Measurements from ENCODE around the gene CCDC9B.

CCDC9B gene

GRCh38 chr15:40355976-40356585, 15.3 kb upstream of the CCDC9B start:
- H3K27me3 ChIP-seq (ENCODE audit: insufficient read depth, insufficient read length), result peaks cover 40% of the 10 kb centered on the region
- no peak overlapping the region for H3K9ac ChIP-seq (ENCODE audit: insufficient read length, low read depth)
- TF ChIP-seq ZNF274 (IDR thresholded peaks at IDR 0.05; ENCODE audit: low read depth, low read length) (no peak), SUZ12 (IDR thresholded peaks at IDR 0.05; ENCODE audit: extremely low read depth, insufficient read depth, insufficient read length) (no peak), YY1 (IDR thresholded peaks at IDR 0.05; ENCODE audit: insufficient read depth, insufficient read length) (no peak)
- H3K4me3 ChIP-seq (ENCODE audit: insufficient read length, low read depth), result no peak overlapping the region
- H3K9me3 ChIP-seq (ENCODE audit: insufficient read depth, low read length), result no peaks in the 10 kb centered on the region
- H3K4me1 ChIP-seq (ENCODE audit: insufficient read depth, insufficient read length), result peaks cover 13% of the 10 kb centered on the region
- no peak for DNase-seq (ENCODE audit: low read depth, low spot score)
- no peaks in the 10 kb centered on the region for H3K36me3 ChIP-seq (ENCODE audit: insufficient read depth, insufficient read length, low read length)

GRCh38 chr15:40354408-40355171, 13.9 kb upstream of the CCDC9B start:
- H3K9ac ChIP-seq (ENCODE audit: insufficient read length, low read depth), result no peak overlapping the region
- no peak overlapping the region for H3K4me3 ChIP-seq (ENCODE audit: insufficient read length, low read depth)
- no peaks in the 10 kb centered on the region for H3K9me3 ChIP-seq (ENCODE audit: insufficient read depth, low read length)
- TF ChIP-seq YY1 (IDR thresholded peaks at IDR 0.05; ENCODE audit: insufficient read depth, insufficient read length) (no peak), SUZ12 (IDR thresholded peaks at IDR 0.05; ENCODE audit: extremely low read depth, insufficient read depth, insufficient read length) (no peak), ZNF274 (IDR thresholded peaks at IDR 0.05; ENCODE audit: low read depth, low read length) (no peak)
- peaks cover 27% of the 10 kb centered on the region for H3K27me3 ChIP-seq (ENCODE audit: insufficient read depth, insufficient read length)
- H3K36me3 ChIP-seq (ENCODE audit: insufficient read depth, insufficient read length, low read length), result no peaks in the 10 kb centered on the region
- DNase-seq (ENCODE audit: low read depth, low spot score), result no peak
- H3K4me1 ChIP-seq (ENCODE audit: insufficient read depth, insufficient read length), result peaks cover 13% of the 10 kb centered on the region

- no peaks in the 10 kb centered on the region for H3K9me3 ChIP-seq (ENCODE audit: insufficient read depth, low read length)
- DNase-seq (ENCODE audit: low read depth, low spot score), result no peak
- H3K4me1 ChIP-seq (ENCODE audit: insufficient read depth, insufficient read length), result peaks cover 9% of the 10 kb centered on the region
These were observed 13.0 kb upstream of the CCDC9B start for GRCh38 chr15:40353697-40354096.

GRCh38 chr15:40352281-40352901, 11.7 kb upstream of the CCDC9B start:
- Histone ChIP-seq H3K4me3 (ENCODE audit: insufficient read length, low read depth) (no peak overlapping the region), H3K9ac (ENCODE audit: insufficient read length, low read depth) (no peak overlapping the region), H3K36me3 (ENCODE audit: insufficient read depth, insufficient read length, low read length) (no peaks in the 10 kb centered on the region), H3K27me3 (ENCODE audit: insufficient read depth, insufficient read length) (peaks cover 14% of the 10 kb centered on the region), H3K4me1 (ENCODE audit: insufficient read depth, insufficient read length) (peaks cover 9% of the 10 kb centered on the region), H3K9me3 (ENCODE audit: insufficient read depth, low read length) (no peaks in the 10 kb centered on the region)
- TF ChIP-seq ZNF274 (IDR thresholded peaks at IDR 0.05; ENCODE audit: low read depth, low read length), result no peak
- TF ChIP-seq YY1 (IDR thresholded peaks at IDR 0.05; ENCODE audit: insufficient read depth, insufficient read length), result no peak
- TF ChIP-seq SUZ12 (IDR thresholded peaks at IDR 0.05; ENCODE audit: extremely low read depth, insufficient read depth, insufficient read length), result no peak
- DNase-seq (ENCODE audit: low read depth, low spot score), result no peak

More at GRCh38 chr15:40353697-40354096, 13.0 kb upstream of the CCDC9B start:
- Histone ChIP-seq H3K4me3 (ENCODE audit: insufficient read length, low read depth) (no peak overlapping the region), H3K27me3 (ENCODE audit: insufficient read depth, insufficient read length) (peaks cover 18% of the 10 kb centered on the region), H3K9ac (ENCODE audit: insufficient read length, low read depth) (no peak overlapping the region), H3K36me3 (ENCODE audit: insufficient read depth, insufficient read length, low read length) (no peaks in the 10 kb centered on the region)
- TF ChIP-seq SUZ12 (IDR thresholded peaks at IDR 0.05; ENCODE audit: extremely low read depth, insufficient read depth, insufficient read length), result no peak
- TF ChIP-seq YY1 (IDR thresholded peaks at IDR 0.05; ENCODE audit: insufficient read depth, insufficient read length), result no peak
- no peak for TF ChIP-seq ZNF274 (IDR thresholded peaks at IDR 0.05; ENCODE audit: low read depth, low read length)

GRCh38 chr15:40349163-40349562, 8.4 kb upstream of the CCDC9B start:
- Histone ChIP-seq H3K4me1 (ENCODE audit: insufficient read depth, insufficient read length) (peaks cover 21% of the 10 kb centered on the region), H3K27me3 (ENCODE audit: insufficient read depth, insufficient read length) (no peaks in the 10 kb centered on the region)
- TF ChIP-seq ZNF274 (IDR thresholded peaks at IDR 0.05; ENCODE audit: low read depth, low read length) (no peak), YY1 (IDR thresholded peaks at IDR 0.05; ENCODE audit: insufficient read depth, insufficient read length) (no peak), SUZ12 (IDR thresholded peaks at IDR 0.05; ENCODE audit: extremely low read depth, insufficient read depth, insufficient read length) (no peak)

GRCh38 chr15:40348474-40348870, 7.7 kb upstream of the CCDC9B start:
- H3K9ac ChIP-seq (ENCODE audit: insufficient read length, low read depth), result no peak overlapping the region
- H3K4me3 ChIP-seq (ENCODE audit: insufficient read length, low read depth), result no peak overlapping the region
- TF ChIP-seq ZNF274 (IDR thresholded peaks at IDR 0.05; ENCODE audit: low read depth, low read length) (no peak), SUZ12 (IDR thresholded peaks at IDR 0.05; ENCODE audit: extremely low read depth, insufficient read depth, insufficient read length) (no peak), YY1 (IDR thresholded peaks at IDR 0.05; ENCODE audit: insufficient read depth, insufficient read length) (no peak)
- no peak for DNase-seq (ENCODE audit: low read depth, low spot score)
- H3K4me1 ChIP-seq (ENCODE audit: insufficient read depth, insufficient read length), result peaks cover 15% of the 10 kb centered on the region
- no peaks in the 10 kb centered on the region for H3K36me3 ChIP-seq (ENCODE audit: insufficient read depth, insufficient read length, low read length)
- H3K27me3 ChIP-seq (ENCODE audit: insufficient read depth, insufficient read length), result no peaks in the 10 kb centered on the region
- H3K9me3 ChIP-seq (ENCODE audit: insufficient read depth, low read length), result no peaks in the 10 kb centered on the region

More at GRCh38 chr15:40349163-40349562, 8.4 kb upstream of the CCDC9B start:
- no peak overlapping the region for H3K4me3 ChIP-seq (ENCODE audit: insufficient read length, low read depth)
- no peak overlapping the region for H3K9ac ChIP-seq (ENCODE audit: insufficient read length, low read depth)
- no peaks in the 10 kb centered on the region for H3K36me3 ChIP-seq (ENCODE audit: insufficient read depth, insufficient read length, low read length)
- no peaks in the 10 kb centered on the region for H3K9me3 ChIP-seq (ENCODE audit: insufficient read depth, low read length)
- no peak for DNase-seq (ENCODE audit: low read depth, low spot score)
